ENCODE data around the gene RSPH1. TPM values are rescaled to one million over a fixed set of nuclear protein-coding genes. Genes with fewer than 3 reads are reported as not detected.

RSPH1 gene
- total RNA-seq, 6 donors from 2014 or later, result 0.46 to 68.4 (median 13.4) TPM

- peak in 1 of 2 donors; percentile 92 for DNase-seq
- 54 to 63% methylated on average over 14 of the region's 88 CpGs for WGBS, 2 donors
Observed at GRCh38 chr21:42513151-42513984, 17.3 kb upstream of the RSPH1 start, which contains the start of gene SLC37A1. TSS of gene SLC37A1 (plus strand) at chr21:42513852. CDS start at chr21:42518455, 4,603 bp downstream.

GRCh38 chr21:42512346-42513034 lies 16.5 kb upstream of the RSPH1 start:
- TF ChIP-seq CTCF (IDR thresholded peaks at IDR 0.05) (no peak), POLR2AphosphoS5 (IDR thresholded peaks at IDR 0.05) (no peak), POLR2A (IDR thresholded peaks at IDR 0.05) (no peak), EP300 (IDR thresholded peaks at IDR 0.05) (no peak)
- ATAC-seq (ENCODE audit: low FRiP score in 2 of 2) (no peak), DNase-seq (no peak)
- H3K9me3 ChIP-seq, result no peaks in the 10 kb centered on the region
- no peaks in the 10 kb centered on the region for H3K27me3 ChIP-seq
- WGBS, 2 donors, result 91 to 92% methylated on average over 16 of the region's 16 CpGs
- peak overlapping the region; percentile 92 to 93 (median 92) for H3K27ac ChIP-seq
- H3K4me3 ChIP-seq, result no peak overlapping the region
- H3K4me1 ChIP-seq, result peaks cover 18 to 38% (median 33%) of the 10 kb centered on the region in 4 donors
- no peaks in the 10 kb centered on the region for H3K36me3 ChIP-seq

More at GRCh38 chr21:42513151-42513984, 17.3 kb upstream of the RSPH1 start, which contains the start of gene SLC37A1:
- ATAC-seq (ENCODE audit: low FRiP score in 2 of 2), result peak in 1 of 2 donors; percentile 52
- Histone ChIP-seq H3K9me3 (no peaks in the 10 kb centered on the region), H3K4me1 (peaks cover 18 to 41% (median 33%) of the 10 kb centered on the region in 4 donors), H3K36me3 (peaks cover 0 to 5% (median 2%) of the 10 kb centered on the region in 4 donors), H3K27ac (peak within 1 kb of the TSS; percentile 92 to 93 (median 93)), H3K27me3 (no peaks in the 10 kb centered on the region), H3K4me3 (peak within 1 kb of the TSS; percentile 84 to 94 (median 90))
- TF ChIP-seq POLR2A (IDR thresholded peaks at IDR 0.05) (no peak), POLR2AphosphoS5 (IDR thresholded peaks at IDR 0.05) (no peak), CTCF (IDR thresholded peaks at IDR 0.05) (peak in 1 of 6 experiments; percentile 19), EP300 (IDR thresholded peaks at IDR 0.05) (no peak)

GRCh38 chr21:42509244-42509643 lies 13.2 kb upstream of the RSPH1 start:
- H3K4me3 ChIP-seq, result no peak overlapping the region
- H3K27ac ChIP-seq, result peak overlapping the region in 3 of 4 donors; percentile 11 to 40 (median 16)
- no peak for TF ChIP-seq POLR2AphosphoS5 (IDR thresholded peaks at IDR 0.05)
- WGBS, 2 donors, result 52 to 60% methylated on average over 11 of the region's 11 CpGs
- no peaks in the 10 kb centered on the region for H3K36me3 ChIP-seq
- DNase-seq (peak in 1 of 2 donors; percentile 53), ATAC-seq (ENCODE audit: low FRiP score in 2 of 2) (no peak)
- no peaks in the 10 kb centered on the region for H3K27me3 ChIP-seq
- H3K9me3 ChIP-seq, result no peaks in the 10 kb centered on the region
- H3K4me1 ChIP-seq, result peaks cover 3 to 10% (median 7%) of the 10 kb centered on the region in 4 donors

- WGBS, 2 donors, result 79 to 86% methylated on average over 2 of the region's 2 CpGs
Observed at GRCh38 chr21:42508371-42508770, 12.3 kb upstream of the RSPH1 start.

More at GRCh38 chr21:42508371-42508770, 12.3 kb upstream of the RSPH1 start:
- ATAC-seq (ENCODE audit: low FRiP score in 2 of 2) (no peak), DNase-seq (no peak)
- H3K27me3 ChIP-seq, result no peaks in the 10 kb centered on the region
- H3K36me3 ChIP-seq, result no peaks in the 10 kb centered on the region
- no peak overlapping the region for H3K27ac ChIP-seq
- H3K4me1 ChIP-seq, result peaks cover 3 to 7% (median 6%) of the 10 kb centered on the region in 4 donors
- TF ChIP-seq EP300 (IDR thresholded peaks at IDR 0.05), result no peak
- no peak for TF ChIP-seq CTCF (IDR thresholded peaks at IDR 0.05)
- no peak for TF ChIP-seq POLR2A (IDR thresholded peaks at IDR 0.05)
- no peak for TF ChIP-seq POLR2AphosphoS5 (IDR thresholded peaks at IDR 0.05)
- no peaks in the 10 kb centered on the region for H3K9me3 ChIP-seq
- H3K4me3 ChIP-seq, result no peak overlapping the region

Data from upper lobe of left lung (tissue), 6 donors.